NCI-H146 (cell line): ENCODE results near the gene RXYLT1.
"Not testable (repeated sequence)": the region's sequence is repeated elsewhere in the genome, so short reads cannot be mapped to it uniquely, and the experiment has no call there.

ENCODE experiments used
- DNase-seq: peaks from one replicate; lab custom pipeline; 2025; lab: John Stamatoyannopoulos, UW

Gene RXYLT1

GRCh38 chr12:63804746-63805145 is 25.0 kb downstream of the RXYLT1 start:
- no peak for DNase-seq

GRCh38 chr12:63805704-63806672 is 26.3 kb downstream of the RXYLT1 start:
- peak; percentile 87 for DNase-seq

GRCh38 chr12:63808631-63809030 is 28.9 kb downstream of the RXYLT1 start:
- no peak for DNase-seq

GRCh38 chr12:63809566-63809965 is 29.9 kb downstream of the RXYLT1 start:
- DNase-seq = no peak

- no peak for DNase-seq
Measured at GRCh38 chr12:63811334-63811733, 31.6 kb downstream of the RXYLT1 start.

- DNase-seq = no peak
Measured at GRCh38 chr12:63811755-63812154, 32.0 kb downstream of the RXYLT1 start.

- peak; percentile 20 for DNase-seq
Measured at GRCh38 chr12:63814146-63814772, 34.5 kb downstream of the RXYLT1 start.

GRCh38 chr12:63815482-63815852 is 35.8 kb downstream of the RXYLT1 start:
- no peak for DNase-seq

- DNase-seq = no peak
Measured at GRCh38 chr12:63816031-63816430, 36.3 kb downstream of the RXYLT1 start.

GRCh38 chr12:63820427-63820826 is 40.7 kb downstream of the RXYLT1 start:
- DNase-seq = no peak

- no peak for DNase-seq
Measured at GRCh38 chr12:63821781-63822251, 42.1 kb downstream of the RXYLT1 start.

GRCh38 chr12:63822352-63822751 is 42.6 kb downstream of the RXYLT1 start:
- DNase-seq = no peak

- no peak for DNase-seq
Measured at GRCh38 chr12:63823040-63823439, 43.3 kb downstream of the RXYLT1 start.

- peak; percentile 59 for DNase-seq
Measured at GRCh38 chr12:63826006-63826585, 46.4 kb downstream of the RXYLT1 start.

- no peak for DNase-seq
Measured at GRCh38 chr12:63828867-63829266, 49.2 kb downstream of the RXYLT1 start.

- DNase-seq = no peak
Measured at GRCh38 chr12:63836046-63836445, 56.3 kb downstream of the RXYLT1 start.

- DNase-seq = no peak
Measured at GRCh38 chr12:63836936-63837335, 57.2 kb downstream of the RXYLT1 start.

- DNase-seq = no peak
Measured at GRCh38 chr12:63838411-63838810, 58.7 kb downstream of the RXYLT1 start.

GRCh38 chr12:63841011-63841410 is 61.3 kb downstream of the RXYLT1 start:
- DNase-seq = no peak

- DNase-seq = no peak
Measured at GRCh38 chr12:63841571-63841970, 61.9 kb downstream of the RXYLT1 start.

GRCh38 chr12:63842750-63843149 is 63.0 kb downstream of the RXYLT1 start:
- DNase-seq = not testable (repeated sequence)

- no peak for DNase-seq
Measured at GRCh38 chr12:63843254-63843720, 63.6 kb downstream of the RXYLT1 start.
